Measurements from ENCODE around the gene TMEM161A. TPM values are rescaled to one million over a fixed set of nuclear protein-coding genes. Genes with fewer than 3 reads are reported as not detected.
A peak's percentile ranks its signal among the peaks of the same experiment; 100 is the strongest.

The TMEM161A gene
- 10 to 100 TPM; 20.5 to 27.9 (median 25.4) TPM for total RNA-seq (2021; fragmentation: NEBNext Ultra II Directional; extraction: Animal tissue kit (Norgen Biotek cat#: 25700))
- long read RNA-seq, transcript TMEM161A-201 (12 exons, 1,820 nt): major isoform, 37 of 54 reads
- long read RNA-seq, partial matches to known transcripts: 7 of 54 reads
- long read RNA-seq, other reads (novel, unspliced or antisense): 7 of 54 reads

DNA sequence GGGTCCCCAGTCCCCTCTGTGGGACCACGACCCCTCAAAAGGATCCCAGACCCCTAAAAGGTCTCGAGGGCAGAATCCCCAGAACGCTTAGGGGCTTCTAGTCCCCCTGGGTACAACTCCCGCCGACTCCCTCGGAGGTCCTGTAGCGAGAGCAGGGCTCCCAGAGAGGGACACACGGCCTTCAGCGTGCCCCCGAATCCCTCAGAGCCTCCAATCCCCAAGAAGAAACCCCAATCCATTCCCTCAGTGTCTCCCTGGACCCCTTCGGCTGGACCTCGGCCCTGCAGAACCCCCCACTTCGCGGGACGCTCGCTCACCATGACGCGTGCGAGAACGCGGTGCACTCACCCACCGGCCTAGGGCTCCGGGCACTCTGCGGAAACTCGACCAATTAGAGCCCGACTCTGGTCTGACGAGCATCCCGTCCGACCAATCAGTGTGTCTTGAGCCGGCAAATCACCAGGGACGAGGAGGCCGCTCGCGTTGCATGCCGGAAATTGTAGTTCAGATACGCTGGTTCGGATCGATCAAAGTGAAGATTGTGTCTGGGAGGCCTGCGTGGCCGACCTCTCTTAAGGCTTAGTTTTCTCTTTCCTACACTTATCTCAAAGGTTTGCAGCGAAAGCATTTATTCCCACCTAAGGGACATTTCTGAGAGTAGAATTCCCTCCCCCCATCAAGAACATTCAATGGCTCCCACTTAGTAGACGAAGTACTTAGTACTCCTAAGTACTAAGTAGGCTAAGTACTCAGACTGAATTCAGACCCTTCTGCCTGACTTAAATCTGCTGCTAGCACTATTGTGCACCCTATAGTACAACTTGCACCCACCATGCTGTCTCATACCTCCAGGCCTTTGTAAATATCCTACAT lies at the start of gene TMEM161A:
TMEM161A (minus strand) TSS at position 370 of the 873 bp plus-strand sequence; CDS start at position 320, 50 bp downstream.
- Mint-ChIP-seq H3K4me1 (ENCODE audit: low read depth) (peaks cover 17% of the 10 kb centered on the region), H3K4me3 (peak within 1 kb of the TSS; percentile 97), H3K27ac (peak within 1 kb of the TSS; percentile 91), H3K27me3 (ENCODE audit: insufficient read depth) (peaks cover 1% of the 10 kb centered on the region), H3K36me3 (ENCODE audit: low read depth) (no peaks in the 10 kb centered on the region), H3K9me3 (no peaks in the 10 kb centered on the region)
- peak; percentile 99 for DNase-seq
- TF ChIP-seq, protein P1, sequence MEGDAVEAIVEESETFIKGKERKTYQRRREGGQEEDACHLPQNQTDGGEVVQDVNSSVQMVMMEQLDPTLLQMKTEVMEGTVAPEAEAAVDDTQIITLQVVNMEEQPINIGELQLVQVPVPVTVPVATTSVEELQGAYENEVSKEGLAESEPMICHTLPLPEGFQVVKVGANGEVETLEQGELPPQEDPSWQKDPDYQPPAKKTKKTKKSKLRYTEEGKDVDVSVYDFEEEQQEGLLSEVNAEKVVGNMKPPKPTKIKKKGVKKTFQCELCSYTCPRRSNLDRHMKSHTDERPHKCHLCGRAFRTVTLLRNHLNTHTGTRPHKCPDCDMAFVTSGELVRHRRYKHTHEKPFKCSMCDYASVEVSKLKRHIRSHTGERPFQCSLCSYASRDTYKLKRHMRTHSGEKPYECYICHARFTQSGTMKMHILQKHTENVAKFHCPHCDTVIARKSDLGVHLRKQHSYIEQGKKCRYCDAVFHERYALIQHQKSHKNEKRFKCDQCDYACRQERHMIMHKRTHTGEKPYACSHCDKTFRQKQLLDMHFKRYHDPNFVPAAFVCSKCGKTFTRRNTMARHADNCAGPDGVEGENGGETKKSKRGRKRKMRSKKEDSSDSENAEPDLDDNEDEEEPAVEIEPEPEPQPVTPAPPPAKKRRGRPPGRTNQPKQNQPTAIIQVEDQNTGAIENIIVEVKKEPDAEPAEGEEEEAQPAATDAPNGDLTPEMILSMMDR (IDR thresholded peaks at IDR 0.05): no peak

DNA sequence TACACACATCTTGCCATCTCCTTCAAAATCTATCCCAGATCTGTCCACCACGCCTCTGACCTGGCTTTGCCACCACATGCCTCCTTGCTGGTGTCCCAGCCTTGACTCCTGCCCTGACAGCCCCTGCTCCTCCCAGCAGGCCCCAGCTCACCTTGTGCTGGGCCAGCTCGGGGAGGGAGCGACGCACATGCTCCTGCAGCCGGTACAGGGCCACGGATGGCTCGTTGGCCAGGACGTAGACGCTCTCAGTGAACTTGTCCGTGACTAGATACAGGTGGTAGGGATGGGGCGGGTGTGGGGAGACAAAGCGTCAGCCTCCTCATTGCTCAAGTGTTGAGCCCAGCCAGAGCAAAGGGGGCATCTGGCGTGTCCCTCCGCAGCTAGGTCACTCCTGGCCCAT lies 48.5 kb upstream of the TMEM161A start:
- Mint-ChIP-seq H3K4me3 (no peak overlapping the region), H3K27me3 (ENCODE audit: insufficient read depth) (peaks cover 2% of the 10 kb centered on the region; the same call in 1 of the 2 replicates), H3K4me1 (ENCODE audit: low read depth) (peaks cover 15% of the 10 kb centered on the region; the same call in 1 of the 2 replicates), H3K9me3 (no peaks in the 10 kb centered on the region), H3K27ac (no peak overlapping the region), H3K36me3 (ENCODE audit: low read depth) (peaks cover 27% of the 10 kb centered on the region)
- TF ChIP-seq, protein P1 (IDR thresholded peaks at IDR 0.05): no peak
- DNase-seq: no peak

DNA sequence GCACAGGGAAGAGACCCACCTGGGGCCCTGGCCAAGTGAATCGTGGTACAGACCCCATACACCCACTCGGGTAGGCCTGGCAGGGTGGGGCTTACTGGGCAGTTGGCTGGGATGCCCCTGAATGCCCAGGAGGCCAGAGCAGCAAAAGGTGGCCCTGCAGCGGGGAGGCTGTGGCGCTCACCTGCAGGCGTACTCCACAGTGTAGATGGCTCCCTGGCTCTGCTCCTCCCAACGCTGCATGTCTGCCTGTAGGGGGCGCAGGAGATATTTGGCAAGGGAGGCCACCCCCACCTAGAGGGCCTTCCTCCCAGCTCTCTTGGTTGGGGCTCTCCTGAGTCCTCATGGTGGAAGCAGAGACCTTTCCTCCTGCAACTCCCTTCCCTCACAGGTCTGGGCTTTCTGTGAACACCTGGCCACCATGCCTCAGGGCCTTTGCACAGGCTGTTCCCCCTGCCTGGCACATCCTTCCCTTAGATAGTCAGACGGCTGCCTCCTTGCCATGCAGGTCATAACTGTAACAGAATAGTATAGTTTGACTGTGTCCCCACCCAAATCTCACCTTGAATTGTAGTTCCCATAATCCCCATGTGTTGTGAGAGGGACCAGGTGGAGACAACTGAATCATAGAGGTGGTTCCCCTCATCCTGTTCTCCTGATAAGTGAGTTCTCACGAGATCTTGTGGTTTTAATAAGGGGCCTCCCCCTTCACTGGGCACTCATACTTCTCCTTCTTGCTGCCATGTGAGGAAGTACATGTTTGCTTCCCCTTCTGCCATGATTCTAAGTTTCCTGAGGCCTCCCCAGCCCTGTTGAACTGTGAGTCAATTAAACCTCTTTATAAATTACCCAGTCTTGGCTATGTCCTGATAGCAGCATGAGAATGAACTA lies 47.8 kb upstream of the TMEM161A start:
- Mint-ChIP-seq H3K4me1 (ENCODE audit: low read depth) (peaks cover 15% of the 10 kb centered on the region; the same call in 1 of the 2 replicates), H3K27me3 (ENCODE audit: insufficient read depth) (peaks cover 2% of the 10 kb centered on the region; the same call in 1 of the 2 replicates), H3K27ac (no peak overlapping the region; the same call in 1 of the 2 replicates), H3K36me3 (ENCODE audit: low read depth) (peaks cover 33% of the 10 kb centered on the region), H3K9me3 (no peaks in the 10 kb centered on the region), H3K4me3 (no peak overlapping the region)
- DNase-seq: peak; percentile 31
- TF ChIP-seq, protein P1 (IDR thresholded peaks at IDR 0.05): peak; percentile 89

DNA sequence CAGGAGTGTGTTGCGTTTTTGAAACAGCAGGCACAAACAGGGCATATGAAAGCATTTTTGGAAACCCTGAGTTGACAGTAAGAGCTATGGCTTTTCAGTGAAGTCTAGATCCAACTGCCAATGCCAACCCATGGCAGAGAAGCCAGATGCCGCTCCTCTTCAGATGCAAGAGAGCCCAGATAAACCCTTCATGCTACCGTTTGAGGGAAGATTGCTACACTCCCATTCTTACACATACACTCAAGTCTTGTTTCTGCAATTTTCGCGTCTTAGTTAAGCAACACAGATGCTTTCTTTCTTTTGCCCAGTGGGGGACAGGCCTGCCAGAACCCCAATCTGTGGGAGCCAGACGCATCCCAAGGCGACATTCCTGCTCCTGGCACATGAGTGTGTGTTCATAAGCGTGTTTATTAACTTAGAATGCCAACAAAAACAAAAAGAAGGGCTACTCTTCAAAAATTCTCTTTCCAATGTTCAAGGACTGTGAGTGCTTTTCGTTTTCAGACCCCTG lies 43.3 kb upstream of the TMEM161A start:
- no peak overlapping the region for H3K27ac Mint-ChIP-seq

More for the DNA sequence above, 43.3 kb upstream of the TMEM161A start:
- Mint-ChIP-seq H3K4me1 (ENCODE audit: low read depth) (no peaks in the 10 kb centered on the region; the same call in 1 of the 2 replicates), H3K27me3 (ENCODE audit: insufficient read depth) (no peaks in the 10 kb centered on the region; the same call in 1 of the 2 replicates), H3K4me3 (no peak overlapping the region), H3K9me3 (no peaks in the 10 kb centered on the region; the same call in 1 of the 2 replicates), H3K36me3 (ENCODE audit: low read depth) (peaks cover 37% of the 10 kb centered on the region)
- DNase-seq: no peak
- TF ChIP-seq, protein P1 (IDR thresholded peaks at IDR 0.05): no peak

Measured in HFFc6 (cell line).